Stimulated activated naive CD8-positive, alpha-beta T cell treated with anti-CD3 and anti-CD28 coated beads, Interleukin-15, amount 100 ng/mL, for 72 hours (primary cell): ENCODE measurements around the gene FSCN2.

ENCODE experiments used
- ATAC-seq: fragments of 150-1000 bp; cut with Tn5 transposase; 2 replicates; pipeline ENCODE4 v1.10.0; 2021; ENCODE audit warnings: mild to moderate bottlenecking, moderate library complexity
- DNase-seq, 2 donors: peaks; one replicate each; pipeline ENCODE4 v3.0.0; 2021 to 2022
- H3K27ac Mint-ChIP-seq, 2 donors: one replicate each; pipeline ENCODE4 v1.8.0; 2022; ENCODE audit warnings: mild to moderate bottlenecking in 2 of 2, mixed read lengths in 2 of 2, moderate library complexity in 2 of 2
- H3K27me3 Mint-ChIP-seq: one replicate; pipeline ENCODE4 v1.8.0; 2022; ENCODE audit warnings: mixed read lengths
- H3K4me1 Mint-ChIP-seq: one replicate; pipeline ENCODE4 v1.8.0; 2022; ENCODE audit warnings: mild to moderate bottlenecking, mixed read lengths
- H3K4me3 Mint-ChIP-seq, 2 donors: one replicate each; pipeline ENCODE4 v1.8.0; 2022; ENCODE audit warnings: mild to moderate bottlenecking in 2 of 2, mixed read lengths in 2 of 2, moderate library complexity in 1 of 2
- H3K9me3 Mint-ChIP-seq, 2 donors: one replicate each; pipeline ENCODE4 v1.8.0; 2022; ENCODE audit warnings: mixed read lengths in 2 of 2

FSCN2 gene

GRCh38 chr17:81503619-81504018, 24.6 kb upstream of the FSCN2 start:
- ATAC-seq = no peak
- Mint-ChIP-seq H3K4me1 (peaks cover 12% of the 10 kb centered on the region), H3K4me3 (no peak overlapping the region), H3K27ac (no peak overlapping the region), H3K9me3 (no peaks in the 10 kb centered on the region), H3K27me3 (no peaks in the 10 kb centered on the region)
- DNase-seq = no peak

DNA sequence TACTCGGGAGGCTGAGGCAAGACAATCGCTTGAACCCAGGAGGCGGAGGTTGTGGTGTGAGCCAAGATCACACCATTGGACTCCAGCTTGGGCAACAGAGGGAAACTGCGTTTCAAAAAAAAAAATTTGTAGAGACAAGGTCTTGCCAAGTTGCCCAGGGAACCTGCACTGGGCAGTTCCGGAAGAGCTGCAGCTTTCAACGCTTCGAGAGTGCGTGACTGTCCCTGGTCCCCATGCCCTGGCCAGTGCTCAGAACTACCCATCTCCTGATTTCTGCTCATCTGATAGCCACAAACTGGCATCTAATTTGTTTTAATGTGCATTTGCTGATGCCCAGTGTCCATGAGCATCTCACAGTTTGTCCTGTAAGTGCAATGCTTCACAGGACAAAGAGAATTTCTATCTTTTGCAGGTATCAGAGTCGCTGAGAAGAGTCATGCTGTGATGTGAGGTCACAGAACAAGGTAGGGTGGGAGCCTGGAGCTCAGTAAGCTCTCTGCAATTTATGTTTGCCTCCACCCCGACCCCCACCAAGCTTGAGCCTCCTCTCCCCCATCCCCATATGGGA, 19.5 kb upstream of the FSCN2 start:
- peak overlapping the region; percentile 96 to 98 for H3K4me3 Mint-ChIP-seq
- no peak for DNase-seq

DNA sequence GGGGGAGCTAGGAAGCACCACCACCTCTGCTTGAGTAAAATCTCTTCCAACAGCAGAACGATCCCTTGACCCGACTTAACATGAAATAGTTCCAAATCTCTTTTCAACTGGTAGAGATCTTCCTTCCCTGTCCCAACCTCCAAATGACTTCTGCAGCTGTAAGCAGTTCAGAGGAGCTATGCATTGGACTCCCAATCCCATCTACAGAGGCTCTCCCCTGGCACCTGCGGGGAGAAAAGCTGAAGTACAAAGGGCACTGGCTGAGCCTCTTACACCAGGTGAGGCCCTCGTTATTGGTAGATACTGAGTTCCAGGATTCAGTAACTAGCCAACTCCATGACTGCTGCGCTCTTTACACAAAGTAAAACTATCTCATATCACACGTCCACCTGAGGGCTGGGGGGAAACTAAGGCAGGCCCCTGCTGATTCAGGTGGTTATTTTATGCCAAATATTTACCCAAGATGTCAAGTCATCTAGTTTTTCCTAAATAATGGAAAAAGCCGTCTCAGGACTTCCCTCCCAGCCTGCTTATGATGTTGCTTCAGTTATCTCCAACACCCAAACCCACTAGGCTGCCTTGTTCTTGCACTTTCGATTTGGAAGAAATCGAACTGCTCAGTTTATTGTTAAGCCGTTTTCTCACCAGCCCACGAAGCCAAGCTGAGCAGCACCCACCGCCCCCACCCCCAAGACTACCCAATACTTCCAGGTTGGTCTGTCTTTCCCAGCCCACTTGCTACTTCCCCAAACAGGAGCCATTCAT, 18.8 kb upstream of the FSCN2 start:
- peaks cover 39% of the 10 kb centered on the region for H3K4me1 Mint-ChIP-seq

More for the DNA sequence above, 19.5 kb upstream of the FSCN2 start:
- H3K4me1 Mint-ChIP-seq = peaks cover 39% of the 10 kb centered on the region
- no peak for ATAC-seq
- H3K9me3 Mint-ChIP-seq = no peaks in the 10 kb centered on the region
- H3K27ac Mint-ChIP-seq = peak overlapping the region in 1 of 2 donors; percentile 91
- H3K27me3 Mint-ChIP-seq = no peaks in the 10 kb centered on the region

DNA sequence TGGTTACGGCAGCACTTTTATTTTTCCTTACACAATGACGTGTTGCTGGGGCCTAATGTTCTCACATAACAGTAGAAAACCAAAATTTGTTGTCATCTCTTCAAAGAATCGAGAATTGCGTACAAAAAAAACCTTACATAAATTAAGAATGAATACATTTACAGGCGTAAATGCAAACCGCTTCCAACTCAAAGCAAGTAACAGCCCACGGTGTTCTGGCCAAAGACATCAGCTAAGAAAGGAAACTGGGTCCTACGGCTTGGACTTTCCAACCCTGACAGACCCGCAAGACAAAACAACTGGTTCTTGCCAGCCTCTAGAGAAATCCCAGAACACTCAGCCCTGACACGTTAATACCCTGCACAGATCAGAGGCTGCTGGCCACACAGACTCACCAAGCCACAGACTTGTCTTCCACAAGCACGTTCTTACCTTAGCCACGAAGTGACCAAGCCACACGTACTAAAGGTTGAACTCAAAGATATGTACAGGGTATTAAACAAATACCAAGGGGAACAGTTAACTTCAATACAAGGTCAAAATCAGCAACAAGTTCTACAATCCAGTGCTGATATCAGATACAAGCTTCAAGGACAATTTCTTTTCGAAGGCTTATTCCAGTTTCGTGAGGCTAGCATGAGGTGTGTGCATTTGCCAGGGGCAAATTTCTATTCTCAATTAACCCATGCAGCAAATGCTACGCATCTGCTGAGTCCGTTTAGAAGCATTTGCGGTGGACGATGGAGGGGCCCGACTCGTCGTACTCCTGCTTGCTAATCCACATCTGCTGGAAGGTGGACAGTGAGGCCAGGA, 18.0 kb upstream of the FSCN2 start:
- Mint-ChIP-seq H3K27me3 (no peaks in the 10 kb centered on the region), H3K9me3 (no peaks in the 10 kb centered on the region), H3K4me1 (peaks cover 41% of the 10 kb centered on the region), H3K4me3 (peak overlapping the region; percentile 96 to 98), H3K27ac (peak overlapping the region; percentile 93)
- ATAC-seq (no peak), DNase-seq (peak in 1 of 2 donors; percentile 38)

More for the DNA sequence above, 18.8 kb upstream of the FSCN2 start:
- Mint-ChIP-seq H3K9me3 (no peaks in the 10 kb centered on the region), H3K27me3 (no peaks in the 10 kb centered on the region), H3K4me3 (peak overlapping the region; percentile 96 to 98), H3K27ac (peak overlapping the region; percentile 91 to 92)
- DNase-seq (no peak), ATAC-seq (no peak)

DNA sequence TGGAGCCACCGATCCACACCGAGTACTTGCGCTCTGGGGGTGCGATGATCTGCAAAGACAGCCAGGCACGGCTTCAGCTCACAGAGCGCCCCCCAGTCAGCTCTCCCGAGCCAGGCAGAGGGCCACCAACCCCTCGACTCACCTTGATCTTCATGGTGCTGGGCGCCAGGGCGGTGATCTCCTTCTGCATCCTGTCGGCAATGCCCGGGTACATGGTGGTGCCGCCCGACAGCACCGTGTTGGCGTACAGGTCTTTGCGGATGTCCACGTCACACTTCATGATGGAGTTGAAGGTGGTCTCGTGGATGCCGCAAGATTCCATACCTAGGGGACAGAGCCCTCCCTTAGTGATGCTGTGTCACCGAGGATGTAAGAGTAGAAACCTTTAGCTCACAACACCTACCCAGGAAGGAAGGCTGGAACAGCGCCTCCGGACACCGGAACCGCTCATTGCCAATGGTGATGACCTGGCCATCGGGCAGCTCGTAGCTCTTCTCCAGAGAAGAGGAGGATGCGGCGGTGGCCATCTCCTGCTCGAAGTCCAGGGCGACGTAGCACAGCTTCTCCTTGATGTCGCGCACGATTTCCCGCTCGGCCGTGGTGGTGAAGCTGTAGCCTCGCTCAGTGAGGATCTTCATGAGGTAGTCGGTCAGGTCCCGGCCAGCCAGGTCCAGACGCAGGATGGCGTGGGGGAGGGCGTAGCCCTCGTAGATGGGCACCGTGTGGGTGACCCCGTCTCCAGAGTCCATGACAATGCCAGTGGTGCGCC, 17.2 kb upstream of the FSCN2 start:
- H3K9me3 Mint-ChIP-seq = no peaks in the 10 kb centered on the region
- peak; percentile 45 to 62 for DNase-seq
- peak overlapping the region; percentile 96 to 98 for H3K4me3 Mint-ChIP-seq
- H3K4me1 Mint-ChIP-seq = peaks cover 49% of the 10 kb centered on the region
- no peak for ATAC-seq
- H3K27me3 Mint-ChIP-seq = no peaks in the 10 kb centered on the region
- peak overlapping the region; percentile 93 for H3K27ac Mint-ChIP-seq

GRCh38 chr17:81511554-81511803, 16.7 kb upstream of the FSCN2 start:
- DNase-seq (no peak), ATAC-seq (no peak)
- no peaks in the 10 kb centered on the region for H3K9me3 Mint-ChIP-seq
- no peaks in the 10 kb centered on the region for H3K27me3 Mint-ChIP-seq
- peak overlapping the region; percentile 93 for H3K27ac Mint-ChIP-seq
- peaks cover 54% of the 10 kb centered on the region for H3K4me1 Mint-ChIP-seq
- peak overlapping the region; percentile 96 to 98 for H3K4me3 Mint-ChIP-seq

- ATAC-seq = no peak
These were observed 16.2 kb upstream of the FSCN2 start for GRCh38 chr17:81511804-81512561.

GRCh38 chr17:81512562-81513371, 15.4 kb upstream of the FSCN2 start, which contains the start of gene ACTG1:
Gene ACTG1 (minus strand): TSS chr17:81512799. CDS start chr17:81512354, 445 bp downstream.
- Mint-ChIP-seq H3K27me3 (no peaks in the 10 kb centered on the region), H3K27ac (peak within 1 kb of the TSS; percentile 93 to 95), H3K4me3 (peak within 1 kb of the TSS; percentile 98), H3K4me1 (peaks cover 63% of the 10 kb centered on the region), H3K9me3 (no peaks in the 10 kb centered on the region)
- DNase-seq (peak; percentile 90 to 92), ATAC-seq (peak; percentile 66)

More at GRCh38 chr17:81511804-81512561, 16.2 kb upstream of the FSCN2 start:
- peak overlapping the region; percentile 96 to 98 for H3K4me3 Mint-ChIP-seq
- DNase-seq = peak; percentile 44 to 50
- H3K9me3 Mint-ChIP-seq = no peaks in the 10 kb centered on the region
- H3K27me3 Mint-ChIP-seq = no peaks in the 10 kb centered on the region
- peaks cover 59% of the 10 kb centered on the region for H3K4me1 Mint-ChIP-seq
- peak overlapping the region; percentile 93 for H3K27ac Mint-ChIP-seq

DNA sequence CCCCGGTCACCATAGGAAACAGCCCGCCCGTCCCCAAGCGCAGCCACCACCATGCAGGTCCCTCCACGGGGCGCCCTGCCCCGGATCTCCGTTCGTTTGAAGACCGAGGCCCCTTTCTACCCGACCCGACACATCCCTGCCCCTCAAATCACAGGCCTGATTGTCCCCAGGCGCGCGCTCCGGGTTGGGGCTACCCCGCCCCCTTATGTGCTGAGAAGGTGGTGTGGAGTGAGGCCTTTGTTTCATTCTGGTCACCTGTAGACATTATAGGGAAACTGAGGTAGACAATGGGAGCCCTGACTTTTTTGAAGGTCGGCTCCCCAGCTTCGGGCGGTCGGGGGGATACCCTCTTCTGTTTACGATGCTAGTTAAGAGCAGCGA, 14.8 kb upstream of the FSCN2 start:
- peaks cover 63% of the 10 kb centered on the region for H3K4me1 Mint-ChIP-seq
- DNase-seq = peak; percentile 88 to 89
- H3K27ac Mint-ChIP-seq = peak overlapping the region; percentile 92 to 95
- H3K9me3 Mint-ChIP-seq = no peaks in the 10 kb centered on the region
- no peaks in the 10 kb centered on the region for H3K27me3 Mint-ChIP-seq
- H3K4me3 Mint-ChIP-seq = peak overlapping the region; percentile 95 to 98
- peak; percentile 62 for ATAC-seq

- peaks cover 62% of the 10 kb centered on the region for H3K4me1 Mint-ChIP-seq
- peak; percentile 7 for ATAC-seq
These were observed 14.3 kb upstream of the FSCN2 start for GRCh38 chr17:81513753-81514488.

DNA sequence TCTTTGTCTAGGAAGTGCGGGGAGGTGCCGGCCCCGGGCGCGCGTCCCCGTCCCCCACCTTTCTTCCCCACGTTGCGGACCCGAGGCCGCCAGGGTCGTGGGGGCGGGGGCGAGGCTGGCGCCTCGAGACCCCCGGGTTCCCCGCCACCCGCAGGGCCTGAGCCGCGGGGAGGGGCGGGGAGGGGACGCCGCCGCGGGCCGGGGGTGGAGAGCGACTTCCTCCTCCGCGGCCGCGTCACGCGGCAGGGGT, 13.8 kb upstream of the FSCN2 start:
- peak overlapping the region in 1 of 2 donors; percentile 54 for H3K27ac Mint-ChIP-seq
- DNase-seq (no peak), ATAC-seq (no peak)
- no peaks in the 10 kb centered on the region for H3K27me3 Mint-ChIP-seq
- peaks cover 58% of the 10 kb centered on the region for H3K4me1 Mint-ChIP-seq
- peak overlapping the region; percentile 95 to 98 for H3K4me3 Mint-ChIP-seq
- H3K9me3 Mint-ChIP-seq = no peaks in the 10 kb centered on the region

More at GRCh38 chr17:81513753-81514488, 14.3 kb upstream of the FSCN2 start:
- DNase-seq = peak; percentile 69 to 72
- no peaks in the 10 kb centered on the region for H3K9me3 Mint-ChIP-seq
- H3K27me3 Mint-ChIP-seq = no peaks in the 10 kb centered on the region
- H3K4me3 Mint-ChIP-seq = peak overlapping the region; percentile 95 to 98
- peak overlapping the region; percentile 92 to 95 for H3K27ac Mint-ChIP-seq

GRCh38 chr17:81514739-81515529, 13.2 kb upstream of the FSCN2 start:
- H3K27me3 Mint-ChIP-seq = no peaks in the 10 kb centered on the region
- H3K4me3 Mint-ChIP-seq = peak overlapping the region; percentile 95 to 97
- H3K9me3 Mint-ChIP-seq = no peaks in the 10 kb centered on the region
- H3K27ac Mint-ChIP-seq = peak overlapping the region; percentile 94
- peak; percentile 68 to 77 for DNase-seq
- peak; percentile 44 for ATAC-seq
- peaks cover 56% of the 10 kb centered on the region for H3K4me1 Mint-ChIP-seq

- Mint-ChIP-seq H3K27ac (peak overlapping the region; percentile 94), H3K27me3 (no peaks in the 10 kb centered on the region), H3K9me3 (no peaks in the 10 kb centered on the region), H3K4me3 (peak overlapping the region; percentile 95 to 97), H3K4me1 (peaks cover 53% of the 10 kb centered on the region)
- ATAC-seq (no peak), DNase-seq (peak in 1 of 2 donors; percentile 34)
These were observed 12.6 kb upstream of the FSCN2 start for GRCh38 chr17:81515530-81516041.
